VCaP (cell line): ENCODE measurements around the gene CNOT3.

Experiments
- H3K27ac ChIP-seq: fragments of 450-650 bp; 2 replicates; pipeline ENCODE4 v1.5.1; 2017
- TF ChIP-seq, protein P1 (sequence below): fragments of 450-650 bp; conservative IDR thresholded peaks from 2 replicates; pipeline ENCODE4 v1.5.1; 2017; ENCODE audit warnings: mild to moderate bottlenecking, moderate library complexity

The CNOT3 gene

DNA sequence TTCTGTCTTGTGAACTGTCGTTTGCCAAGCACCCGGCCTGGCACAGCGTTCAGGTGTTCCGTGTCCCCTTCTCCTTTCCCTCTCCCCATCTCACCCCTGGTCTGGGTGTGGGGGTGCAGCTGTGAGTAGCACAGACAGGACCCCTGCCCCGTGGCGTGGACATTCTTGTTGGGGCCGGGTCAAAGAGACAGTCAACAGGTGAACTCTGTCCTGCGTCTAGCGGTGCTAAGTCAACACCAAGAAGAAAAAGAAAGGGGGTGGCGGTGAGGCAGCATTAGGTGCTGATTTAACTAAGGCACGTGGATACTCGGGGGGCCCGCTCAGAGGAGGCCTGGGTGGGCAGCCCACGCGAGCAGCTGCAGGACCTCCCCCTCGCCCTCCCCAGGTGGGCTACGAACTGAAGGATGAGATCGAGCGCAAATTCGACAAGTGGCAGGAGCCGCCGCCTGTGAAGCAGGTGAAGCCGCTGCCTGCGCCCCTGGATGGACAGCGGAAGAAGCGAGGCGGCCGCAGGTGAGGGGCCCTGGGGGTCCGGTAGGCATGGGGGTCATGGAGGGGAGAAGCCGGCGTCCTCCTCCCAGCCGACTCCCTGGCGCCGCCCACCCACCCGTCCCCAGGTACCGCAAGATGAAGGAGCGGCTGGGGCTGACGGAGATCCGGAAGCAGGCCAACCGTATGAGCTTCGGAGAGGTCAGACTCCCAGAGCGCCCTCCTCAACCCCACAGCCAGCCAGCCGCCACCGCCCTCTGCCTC is 9.7 kb upstream of the CNOT3 start:
- TF ChIP-seq, protein P1, sequence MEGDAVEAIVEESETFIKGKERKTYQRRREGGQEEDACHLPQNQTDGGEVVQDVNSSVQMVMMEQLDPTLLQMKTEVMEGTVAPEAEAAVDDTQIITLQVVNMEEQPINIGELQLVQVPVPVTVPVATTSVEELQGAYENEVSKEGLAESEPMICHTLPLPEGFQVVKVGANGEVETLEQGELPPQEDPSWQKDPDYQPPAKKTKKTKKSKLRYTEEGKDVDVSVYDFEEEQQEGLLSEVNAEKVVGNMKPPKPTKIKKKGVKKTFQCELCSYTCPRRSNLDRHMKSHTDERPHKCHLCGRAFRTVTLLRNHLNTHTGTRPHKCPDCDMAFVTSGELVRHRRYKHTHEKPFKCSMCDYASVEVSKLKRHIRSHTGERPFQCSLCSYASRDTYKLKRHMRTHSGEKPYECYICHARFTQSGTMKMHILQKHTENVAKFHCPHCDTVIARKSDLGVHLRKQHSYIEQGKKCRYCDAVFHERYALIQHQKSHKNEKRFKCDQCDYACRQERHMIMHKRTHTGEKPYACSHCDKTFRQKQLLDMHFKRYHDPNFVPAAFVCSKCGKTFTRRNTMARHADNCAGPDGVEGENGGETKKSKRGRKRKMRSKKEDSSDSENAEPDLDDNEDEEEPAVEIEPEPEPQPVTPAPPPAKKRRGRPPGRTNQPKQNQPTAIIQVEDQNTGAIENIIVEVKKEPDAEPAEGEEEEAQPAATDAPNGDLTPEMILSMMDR = no peak
- no peak overlapping the region for H3K27ac ChIP-seq

DNA sequence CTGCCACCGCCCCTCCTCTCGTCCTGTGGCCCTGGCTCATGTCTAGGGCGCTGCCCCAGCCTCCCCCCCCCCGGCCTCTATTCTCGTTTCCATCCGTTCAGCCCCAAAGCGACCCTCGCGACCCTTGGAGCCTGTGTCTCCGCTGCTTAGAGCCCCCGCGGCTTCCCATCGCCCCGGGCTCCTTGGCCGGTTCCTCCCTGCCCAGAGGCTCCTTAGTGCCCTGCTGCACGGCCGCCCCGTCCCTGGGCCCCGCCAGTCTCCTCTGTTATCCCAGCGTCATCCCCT is 9.2 kb upstream of the CNOT3 start:
- TF ChIP-seq, protein P1 = no peak
- H3K27ac ChIP-seq = no peak overlapping the region

DNA sequence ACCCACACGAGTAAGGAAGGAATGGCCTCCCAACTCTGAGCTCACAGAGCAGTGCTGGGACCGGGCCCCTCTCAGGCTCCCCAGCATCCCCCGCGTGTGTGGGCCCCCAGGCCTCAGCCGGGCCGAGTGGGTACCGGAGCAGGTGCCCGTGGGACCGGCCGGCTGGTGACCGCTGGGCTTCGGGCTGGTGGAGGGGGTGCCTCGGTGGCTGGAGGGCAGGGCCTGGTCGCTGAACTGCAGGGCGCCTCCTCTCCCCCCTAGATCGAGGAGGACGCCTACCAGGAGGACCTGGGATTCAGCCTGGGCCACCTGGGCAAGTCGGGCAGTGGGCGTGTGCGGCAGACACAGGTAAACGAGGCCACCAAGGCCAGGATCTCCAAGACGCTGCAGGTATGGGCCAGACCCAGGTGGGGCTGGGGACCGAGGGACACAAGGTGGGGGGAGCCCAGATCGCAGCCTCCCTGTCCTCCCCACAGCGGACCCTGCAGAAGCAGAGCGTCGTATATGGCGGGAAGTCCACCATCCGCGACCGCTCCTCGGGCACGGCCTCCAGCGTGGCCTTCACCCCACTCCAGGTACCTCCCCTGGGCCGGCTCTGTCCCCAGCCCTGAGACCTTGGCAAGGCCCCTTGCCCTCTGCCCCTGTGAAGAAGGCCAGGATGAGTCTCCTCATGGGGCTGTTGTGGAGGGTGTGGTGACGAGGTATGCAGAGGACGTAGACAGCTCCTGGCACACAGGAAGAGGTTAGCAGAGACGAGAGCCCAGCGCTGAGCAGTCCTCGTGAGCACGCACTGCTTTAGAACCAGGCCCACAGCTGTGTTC is 8.6 kb upstream of the CNOT3 start:
- H3K27ac ChIP-seq = no peak overlapping the region

DNA sequence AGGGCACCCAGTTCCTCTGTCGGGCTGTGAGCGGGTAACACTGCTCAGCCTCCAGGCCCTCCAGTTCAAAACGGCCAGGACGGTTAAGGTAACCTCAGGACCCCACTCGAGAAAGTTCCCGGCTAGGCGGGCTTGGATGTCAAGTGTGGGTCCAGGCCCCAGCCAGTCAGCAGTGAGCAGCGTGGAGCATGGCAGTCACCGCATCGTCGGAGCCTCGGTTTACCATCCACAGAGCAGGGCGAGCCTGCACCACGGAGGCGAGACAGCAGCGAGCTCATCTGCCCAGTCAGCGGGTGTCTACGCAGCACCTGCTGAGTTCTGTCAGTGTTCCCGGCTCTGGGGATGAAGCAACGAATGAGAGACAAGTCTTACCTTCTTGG is 8.0 kb upstream of the CNOT3 start:
- no peak overlapping the region for H3K27ac ChIP-seq
- TF ChIP-seq, protein P1 = no peak

More for the DNA sequence above, 8.6 kb upstream of the CNOT3 start:
- TF ChIP-seq, protein P1 = no peak

DNA sequence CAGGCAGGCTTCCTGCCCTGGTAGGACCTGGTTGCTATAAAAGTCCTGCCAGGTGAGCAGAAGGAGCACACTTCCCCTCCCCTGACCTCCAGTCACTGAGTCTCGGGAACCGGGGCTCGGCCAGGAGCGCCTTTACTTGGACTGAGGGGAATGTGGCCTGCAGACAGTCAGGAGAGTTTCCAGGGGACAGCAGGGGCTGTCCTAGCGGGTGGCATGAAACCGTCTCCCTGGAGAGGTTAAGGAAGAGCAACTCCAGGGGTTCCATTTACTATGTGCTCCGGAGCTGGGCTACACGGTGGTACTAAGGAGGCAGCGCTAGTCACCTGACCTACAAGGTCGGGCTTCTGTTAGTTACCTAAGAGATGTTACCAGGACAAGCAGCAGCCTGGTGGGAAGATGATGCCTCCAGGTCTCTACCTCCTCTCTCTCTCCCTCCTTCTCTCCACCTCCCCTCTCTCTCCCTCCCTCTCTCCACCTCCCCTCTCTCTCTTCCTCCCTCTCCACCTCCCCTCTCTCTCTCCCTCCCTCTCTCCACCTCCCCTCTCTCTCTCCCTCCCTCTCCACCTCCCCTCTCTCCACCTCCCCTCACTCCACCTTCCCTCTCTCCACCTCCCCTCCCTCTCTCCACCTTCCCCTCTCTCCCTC is 4.1 kb upstream of the CNOT3 start:
- TF ChIP-seq, protein P1 = no peak
- H3K27ac ChIP-seq = 0 out of 2 replicates have a peak overlapping the region, but pooled peaks have one; percentile 28

DNA sequence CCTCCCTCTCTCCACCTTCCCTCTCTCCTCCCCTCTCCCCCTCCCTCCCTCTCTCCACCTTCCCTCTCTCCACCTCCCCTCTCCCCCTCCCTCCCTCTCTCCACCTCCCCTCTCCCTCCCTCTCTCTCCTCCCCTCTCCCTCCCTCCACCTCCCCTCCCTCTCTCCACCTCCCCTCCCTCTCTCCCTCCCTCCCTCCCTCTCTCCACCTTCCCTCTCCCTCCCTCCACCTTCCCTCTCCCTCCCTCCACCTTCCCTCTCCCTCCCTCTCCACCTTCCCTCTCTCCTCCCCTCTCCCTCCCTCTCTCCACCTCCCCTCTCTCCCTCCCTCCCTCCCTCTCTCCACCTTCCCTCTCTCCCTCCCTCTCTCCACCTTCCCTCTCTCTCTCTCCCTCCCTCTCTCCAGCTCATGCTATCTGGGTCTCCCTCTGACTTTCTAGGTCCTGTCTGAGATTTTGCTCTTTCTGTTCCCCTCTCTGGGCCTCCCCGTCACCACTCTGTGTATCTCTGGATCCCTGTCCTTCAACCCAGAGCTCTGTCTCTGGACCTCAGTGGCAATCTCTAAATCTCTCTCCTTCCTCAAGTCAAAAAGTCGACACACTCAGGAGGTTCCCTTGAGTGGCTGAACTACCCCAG is 3.5 kb upstream of the CNOT3 start:
- TF ChIP-seq, protein P1 = no peak
- H3K27ac ChIP-seq = no peak overlapping the region; the same call in 1 of the 2 replicates
